AG08395 (cell line): Measurements from ENCODE around the gene HPS4.
"Not testable (repeated sequence)": the region's sequence is repeated elsewhere in the genome, so short reads cannot be mapped to it uniquely, and the experiment has no call there.

Experiments used
- DNase-seq: peaks from one replicate; pipeline ENCODE4 v3.0.0; 2012; ENCODE audit warnings: mixed read lengths, low spot score

The HPS4 gene

DNA sequence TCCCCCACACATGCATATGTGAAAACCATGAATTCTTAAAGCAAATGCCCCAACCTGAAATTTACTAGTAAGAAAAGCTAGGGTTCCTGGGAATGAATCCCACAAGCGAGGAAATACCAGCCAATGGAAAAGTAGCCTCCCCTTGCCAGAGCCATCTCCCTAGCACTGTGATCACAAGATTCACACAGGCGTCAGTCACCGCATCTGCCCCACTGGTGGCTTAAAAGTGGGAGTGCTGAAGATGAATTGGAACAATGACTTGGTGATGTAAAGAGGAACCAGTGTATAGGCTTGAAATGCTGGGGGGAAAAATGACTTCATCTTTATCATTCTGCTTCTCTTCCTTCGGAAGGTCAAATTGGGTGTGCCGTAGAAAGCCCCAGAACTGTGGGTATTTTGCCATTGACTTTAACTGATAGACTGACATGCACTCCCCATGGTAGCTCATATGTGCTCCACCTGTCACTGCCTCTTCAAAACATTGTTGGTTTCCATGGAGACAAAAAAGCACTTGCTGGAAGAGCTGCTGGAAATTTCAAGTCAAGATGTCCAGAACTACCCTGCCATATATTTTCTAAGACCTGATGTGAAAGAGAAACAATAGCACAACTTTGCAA is 73.8 kb downstream of the HPS4 start:
- DNase-seq, result no peak

DNA sequence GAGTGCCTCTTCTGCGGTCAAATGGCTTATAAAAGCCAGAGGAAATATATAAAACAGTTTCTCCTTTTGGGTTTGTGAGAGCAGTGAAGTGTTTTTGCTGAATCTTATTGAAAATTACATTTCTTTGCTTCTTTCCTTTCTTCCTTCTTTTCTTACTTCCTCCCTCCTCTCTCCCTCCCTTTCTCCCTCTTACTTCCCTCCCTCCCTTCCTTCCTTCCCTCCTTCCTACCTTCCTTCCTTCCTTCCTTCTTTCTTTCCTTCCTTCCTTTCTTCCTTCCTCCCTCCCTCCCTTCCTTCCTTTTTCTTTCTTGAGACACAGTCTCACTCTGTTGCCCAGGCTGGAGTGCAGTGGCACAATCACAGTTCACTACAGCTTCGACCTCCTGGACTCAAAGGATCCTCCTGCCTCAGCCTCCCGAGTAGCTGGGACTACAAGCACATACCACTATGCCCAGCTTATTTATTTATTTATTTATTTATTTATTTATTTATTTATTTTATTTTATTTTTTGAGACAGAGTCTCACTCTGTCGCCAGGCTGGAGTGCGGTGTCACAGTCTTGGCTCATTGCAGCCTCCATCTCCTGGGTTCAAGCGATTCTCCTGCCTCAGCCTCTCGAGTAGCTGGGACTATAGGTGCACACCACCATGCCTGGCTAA is 74.9 kb downstream of the HPS4 start:
- DNase-seq, result not testable (repeated sequence)

DNA sequence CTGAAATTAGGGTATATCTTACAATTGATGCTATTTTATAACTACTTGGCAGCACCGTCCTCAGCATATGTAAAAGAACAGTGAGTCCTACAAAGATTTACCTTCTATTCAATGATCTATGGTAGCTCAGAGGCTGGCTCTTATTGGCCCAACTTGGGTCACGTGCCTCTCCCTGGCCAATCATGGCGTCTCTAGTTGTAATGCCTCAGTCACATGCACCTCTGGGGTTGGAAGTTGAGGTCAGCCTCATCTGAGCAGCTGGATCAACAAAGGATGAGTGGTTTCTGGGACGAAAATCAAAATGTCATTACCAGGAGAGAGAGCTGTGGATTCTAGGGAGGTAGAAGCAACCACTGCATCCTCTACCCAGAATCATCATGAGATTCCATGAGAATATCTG is 77.5 kb downstream of the HPS4 start:
- DNase-seq, result no peak

GRCh38 chr22:26404851-26405421 is 78.6 kb downstream of the HPS4 start:
- DNase-seq, result no peak

GRCh38 chr22:26401726-26402125 is 81.9 kb downstream of the HPS4 start:
- no peak for DNase-seq
